ENCODE data around the gene ARTN. TPM values are rescaled to one million over a fixed set of nuclear protein-coding genes. Genes with fewer than 3 reads are reported as not detected.

Gene ARTN
- total and polyA plus RNA-seq, 9 of the 15 experiments (the other 6 are each of a cell fraction or from before 2014, with no cell fraction given): 0.06 to 0.38 TPM; not detected in 7

DNA sequence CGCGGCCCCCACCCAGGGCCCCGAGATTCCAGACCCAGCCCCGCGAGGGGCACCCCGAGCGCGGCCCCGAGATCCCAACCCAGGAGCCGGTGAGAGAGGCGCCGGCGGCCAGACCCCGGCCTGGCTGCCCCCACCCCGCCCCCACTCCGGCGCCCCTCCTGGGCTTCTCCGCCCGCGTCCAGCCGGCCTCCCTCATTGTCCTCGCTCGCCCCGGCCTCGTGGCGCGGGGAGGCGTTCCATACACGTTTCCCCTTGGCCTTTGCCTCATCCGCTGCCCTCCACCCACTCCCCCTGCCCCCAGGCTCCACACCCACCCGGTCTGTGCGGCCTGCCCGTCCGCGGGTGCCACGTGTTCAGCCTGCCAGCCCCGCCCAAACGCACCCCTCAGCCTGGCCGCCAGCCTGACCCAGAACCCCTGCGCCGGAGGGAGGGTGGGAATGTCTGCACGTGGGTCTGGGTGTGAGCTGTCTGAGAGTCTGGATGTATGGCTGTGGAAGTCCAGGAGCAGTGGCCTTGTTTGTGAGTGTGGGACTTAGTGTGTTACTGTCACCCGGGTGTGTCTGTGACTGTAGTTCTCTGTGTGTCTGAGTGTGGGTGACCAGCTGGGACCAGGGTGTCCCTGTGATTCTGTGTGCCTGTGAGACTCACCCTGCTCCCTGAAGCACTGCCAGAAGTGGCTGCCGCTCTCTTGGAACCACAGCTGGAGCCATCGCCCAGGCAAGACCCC, 46.1 kb downstream of the ARTN start (continued):
- TF ChIP-seq, protein P1, sequence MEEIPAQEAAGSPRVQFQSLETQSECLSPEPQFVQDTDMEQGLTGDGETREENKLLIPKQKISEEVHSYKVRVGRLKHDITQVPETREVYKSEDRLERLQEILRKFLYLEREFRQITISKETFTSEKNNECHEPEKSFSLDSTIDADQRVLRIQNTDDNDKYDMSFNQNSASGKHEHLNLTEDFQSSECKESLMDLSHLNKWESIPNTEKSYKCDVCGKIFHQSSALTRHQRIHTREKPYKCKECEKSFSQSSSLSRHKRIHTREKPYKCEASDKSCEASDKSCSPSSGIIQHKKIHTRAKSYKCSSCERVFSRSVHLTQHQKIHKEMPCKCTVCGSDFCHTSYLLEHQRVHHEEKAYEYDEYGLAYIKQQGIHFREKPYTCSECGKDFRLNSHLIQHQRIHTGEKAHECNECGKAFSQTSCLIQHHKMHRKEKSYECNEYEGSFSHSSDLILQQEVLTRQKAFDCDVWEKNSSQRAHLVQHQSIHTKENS (CRISPR knock-in tag; IDR thresholded peaks at IDR 0.05): no peak
- TF ChIP-seq TFAM (CRISPR knock-in tag; conservative IDR thresholded peaks at IDR 0.05) (no peak), SP1 (CRISPR knock-in tag; IDR thresholded peaks at IDR 0.05) (no peak), NONO (IDR thresholded peaks at IDR 0.05; ENCODE audit: low read depth in 2 of 2, low read length in 1 of 2) (no peak), RBM14 (IDR thresholded peaks at IDR 0.05; ENCODE audit: borderline replicate concordance, insufficient read depth, low read depth, low read length) (no peak), ZKSCAN8 (CRISPR knock-in tag; IDR thresholded peaks at IDR 0.05) (no peak), ZNF239 (CRISPR knock-in tag; IDR thresholded peaks at IDR 0.05) (no peak), RHOXF2B (CRISPR knock-in tag; conservative IDR thresholded peaks at IDR 0.05) (no peak), TOE1 (IDR thresholded peaks at IDR 0.05; ENCODE audit: borderline replicate concordance) (no peak), TOE1 (CRISPR knock-in tag; IDR thresholded peaks at IDR 0.05; ENCODE audit: borderline replicate concordance, low read depth) (no peak), FOS (IDR thresholded peaks at IDR 0.05; ENCODE audit: extremely low read depth, insufficient read length) (no peak), ZNF699 (CRISPR knock-in tag; IDR thresholded peaks at IDR 0.05; ENCODE audit: insufficient replicate concordance) (no peak)
- TF ChIP-seq, protein P2, sequence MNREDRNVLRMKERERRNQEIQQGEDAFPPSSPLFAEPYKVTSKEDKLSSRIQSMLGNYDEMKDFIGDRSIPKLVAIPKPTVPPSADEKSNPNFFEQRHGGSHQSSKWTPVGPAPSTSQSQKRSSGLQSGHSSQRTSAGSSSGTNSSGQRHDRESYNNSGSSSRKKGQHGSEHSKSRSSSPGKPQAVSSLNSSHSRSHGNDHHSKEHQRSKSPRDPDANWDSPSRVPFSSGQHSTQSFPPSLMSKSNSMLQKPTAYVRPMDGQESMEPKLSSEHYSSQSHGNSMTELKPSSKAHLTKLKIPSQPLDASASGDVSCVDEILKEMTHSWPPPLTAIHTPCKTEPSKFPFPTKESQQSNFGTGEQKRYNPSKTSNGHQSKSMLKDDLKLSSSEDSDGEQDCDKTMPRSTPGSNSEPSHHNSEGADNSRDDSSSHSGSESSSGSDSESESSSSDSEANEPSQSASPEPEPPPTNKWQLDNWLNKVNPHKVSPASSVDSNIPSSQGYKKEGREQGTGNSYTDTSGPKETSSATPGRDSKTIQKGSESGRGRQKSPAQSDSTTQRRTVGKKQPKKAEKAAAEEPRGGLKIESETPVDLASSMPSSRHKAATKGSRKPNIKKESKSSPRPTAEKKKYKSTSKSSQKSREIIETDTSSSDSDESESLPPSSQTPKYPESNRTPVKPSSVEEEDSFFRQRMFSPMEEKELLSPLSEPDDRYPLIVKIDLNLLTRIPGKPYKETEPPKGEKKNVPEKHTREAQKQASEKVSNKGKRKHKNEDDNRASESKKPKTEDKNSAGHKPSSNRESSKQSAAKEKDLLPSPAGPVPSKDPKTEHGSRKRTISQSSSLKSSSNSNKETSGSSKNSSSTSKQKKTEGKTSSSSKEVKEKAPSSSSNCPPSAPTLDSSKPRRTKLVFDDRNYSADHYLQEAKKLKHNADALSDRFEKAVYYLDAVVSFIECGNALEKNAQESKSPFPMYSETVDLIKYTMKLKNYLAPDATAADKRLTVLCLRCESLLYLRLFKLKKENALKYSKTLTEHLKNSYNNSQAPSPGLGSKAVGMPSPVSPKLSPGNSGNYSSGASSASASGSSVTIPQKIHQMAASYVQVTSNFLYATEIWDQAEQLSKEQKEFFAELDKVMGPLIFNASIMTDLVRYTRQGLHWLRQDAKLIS (CRISPR knock-in tag; IDR thresholded peaks at IDR 0.05): no peak
- TF ChIP-seq, protein P3, sequence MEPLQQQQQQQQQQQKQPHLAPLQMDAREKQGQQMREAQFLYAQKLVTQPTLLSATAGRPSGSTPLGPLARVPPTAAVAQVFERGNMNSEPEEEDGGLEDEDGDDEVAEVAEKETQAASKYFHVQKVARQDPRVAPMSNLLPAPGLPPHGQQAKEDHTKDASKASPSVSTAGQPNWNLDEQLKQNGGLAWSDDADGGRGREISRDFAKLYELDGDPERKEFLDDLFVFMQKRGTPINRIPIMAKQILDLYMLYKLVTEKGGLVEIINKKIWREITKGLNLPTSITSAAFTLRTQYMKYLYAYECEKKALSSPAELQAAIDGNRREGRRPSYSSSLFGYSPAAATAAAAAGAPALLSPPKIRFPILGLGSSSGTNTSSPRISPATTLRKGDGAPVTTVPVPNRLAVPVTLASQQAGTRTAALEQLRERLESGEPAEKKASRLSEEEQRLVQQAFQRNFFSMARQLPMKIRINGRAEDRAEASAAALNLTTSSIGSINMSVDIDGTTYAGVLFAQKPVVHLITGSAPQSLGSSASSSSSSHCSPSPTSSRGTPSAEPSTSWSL (CRISPR knock-in tag; IDR thresholded peaks at IDR 0.05; ENCODE audit: borderline replicate concordance): no peak
- TF ChIP-seq, protein P4, sequence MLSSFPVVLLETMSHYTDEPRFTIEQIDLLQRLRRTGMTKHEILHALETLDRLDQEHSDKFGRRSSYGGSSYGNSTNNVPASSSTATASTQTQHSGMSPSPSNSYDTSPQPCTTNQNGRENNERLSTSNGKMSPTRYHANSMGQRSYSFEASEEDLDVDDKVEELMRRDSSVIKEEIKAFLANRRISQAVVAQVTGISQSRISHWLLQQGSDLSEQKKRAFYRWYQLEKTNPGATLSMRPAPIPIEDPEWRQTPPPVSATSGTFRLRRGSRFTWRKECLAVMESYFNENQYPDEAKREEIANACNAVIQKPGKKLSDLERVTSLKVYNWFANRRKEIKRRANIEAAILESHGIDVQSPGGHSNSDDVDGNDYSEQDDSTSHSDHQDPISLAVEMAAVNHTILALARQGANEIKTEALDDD (IDR thresholded peaks at IDR 0.05): no peak
- TF ChIP-seq, protein P5, sequence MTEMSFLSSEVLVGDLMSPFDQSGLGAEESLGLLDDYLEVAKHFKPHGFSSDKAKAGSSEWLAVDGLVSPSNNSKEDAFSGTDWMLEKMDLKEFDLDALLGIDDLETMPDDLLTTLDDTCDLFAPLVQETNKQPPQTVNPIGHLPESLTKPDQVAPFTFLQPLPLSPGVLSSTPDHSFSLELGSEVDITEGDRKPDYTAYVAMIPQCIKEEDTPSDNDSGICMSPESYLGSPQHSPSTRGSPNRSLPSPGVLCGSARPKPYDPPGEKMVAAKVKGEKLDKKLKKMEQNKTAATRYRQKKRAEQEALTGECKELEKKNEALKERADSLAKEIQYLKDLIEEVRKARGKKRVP (CRISPR knock-in tag; IDR thresholded peaks at IDR 0.05): no peak
- TF ChIP-seq, protein P6, sequence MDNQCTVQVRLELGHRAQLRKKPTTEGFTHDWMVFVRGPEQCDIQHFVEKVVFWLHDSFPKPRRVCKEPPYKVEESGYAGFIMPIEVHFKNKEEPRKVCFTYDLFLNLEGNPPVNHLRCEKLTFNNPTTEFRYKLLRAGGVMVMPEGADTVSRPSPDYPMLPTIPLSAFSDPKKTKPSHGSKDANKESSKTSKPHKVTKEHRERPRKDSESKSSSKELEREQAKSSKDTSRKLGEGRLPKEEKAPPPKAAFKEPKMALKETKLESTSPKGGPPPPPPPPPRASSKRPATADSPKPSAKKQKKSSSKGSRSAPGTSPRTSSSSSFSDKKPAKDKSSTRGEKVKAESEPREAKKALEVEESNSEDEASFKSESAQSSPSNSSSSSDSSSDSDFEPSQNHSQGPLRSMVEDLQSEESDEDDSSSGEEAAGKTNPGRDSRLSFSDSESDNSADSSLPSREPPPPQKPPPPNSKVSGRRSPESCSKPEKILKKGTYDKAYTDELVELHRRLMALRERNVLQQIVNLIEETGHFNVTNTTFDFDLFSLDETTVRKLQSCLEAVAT (IDR thresholded peaks at IDR 0.05): 0 out of 4 replicates have a peak, but pooled peaks of 1 of the 2 experiments have one; percentile 22

Data from K562 (cell line).